ENCODE data around the gene TOX4. TPM values are rescaled to one million over a fixed set of nuclear protein-coding genes. Genes with fewer than 3 reads are reported as not detected.

Gene TOX4
- total and polyA plus RNA-seq, 9 of the 15 experiments (the other 6 are each of a cell fraction or from before 2014, with no cell fraction given), result 9.9 to 76.5 (median 41.0) TPM

DNA sequence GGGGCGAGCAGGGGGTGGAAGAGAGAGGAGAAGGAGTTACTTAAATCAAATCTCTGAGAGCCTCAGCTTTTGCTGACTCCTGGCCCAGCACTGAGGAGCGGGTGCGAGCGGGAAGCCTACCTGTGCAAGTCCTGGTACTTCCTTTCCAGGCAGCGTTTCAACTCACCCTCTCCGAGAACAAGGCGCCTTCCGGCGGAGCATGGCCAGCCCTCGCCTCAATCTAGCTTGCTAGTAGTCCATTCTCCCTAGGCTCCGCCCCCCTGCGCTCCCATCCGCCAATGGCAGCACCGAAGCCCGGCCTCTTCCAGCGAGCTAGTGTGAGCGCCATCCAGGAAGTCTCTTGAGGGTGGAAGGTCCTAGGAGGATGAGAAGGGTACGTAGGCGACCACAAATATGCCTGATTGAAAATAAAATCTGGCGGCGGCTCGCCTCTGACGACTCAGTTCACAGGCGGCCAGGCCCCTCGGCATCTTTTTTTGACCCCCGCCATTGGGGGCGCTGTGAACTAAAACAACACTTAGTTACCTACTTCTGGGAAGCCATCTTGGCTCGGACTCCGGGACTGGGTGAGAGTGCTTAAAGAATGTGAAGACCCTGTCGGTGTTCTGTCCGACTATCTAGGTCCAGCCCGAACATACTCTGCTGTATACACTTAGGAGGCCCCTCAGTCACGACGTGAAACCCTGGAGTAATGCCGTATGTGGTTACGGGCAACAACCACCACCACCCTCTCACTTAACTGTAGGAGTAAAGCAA, 20.9 kb upstream of the TOX4 start, which contains the start of gene CHD8 (continued):
- TF ChIP-seq CAMTA2 (CRISPR knock-in tag; conservative IDR thresholded peaks at IDR 0.05) (no peak), TAF7 (tag; IDR thresholded peaks at IDR 0.05) (peak; percentile 63), MEF2A (IDR thresholded peaks at IDR 0.05; ENCODE audit: control insufficient read depth, low read depth, low read length) (no peak), RAD51 (IDR thresholded peaks at IDR 0.05; ENCODE audit: borderline replicate concordance, low read depth) (no peak), ADNP (tag; IDR thresholded peaks at IDR 0.05) (no peak), TEAD2 (tag; IDR thresholded peaks at IDR 0.05) (no peak), SRSF1 (IDR thresholded peaks at IDR 0.05; ENCODE audit: low read depth, low read length) (no peak), ZFPM2 (CRISPR knock-in tag; IDR thresholded peaks at IDR 0.05) (no peak), NR4A1 (CRISPR knock-in tag; IDR thresholded peaks at IDR 0.05) (no peak), NR4A1 (tag; IDR thresholded peaks at IDR 0.05) (no peak), ZNF780A (CRISPR knock-in tag; IDR thresholded peaks at IDR 0.05) (no peak), SP2 (IDR thresholded peaks at IDR 0.05; ENCODE audit: extremely low read depth, low read depth, low read length, poor library complexity, severe bottlenecking) (peak; percentile 34), CTBP1 (IDR thresholded peaks at IDR 0.05; ENCODE audit: borderline replicate concordance) (peak; percentile 50; the same call in 1 of the 2 replicates), SRF (CRISPR knock-in tag; IDR thresholded peaks at IDR 0.05) (no peak; a peak in 1 of 4 replicates), NEUROD1 (IDR thresholded peaks at IDR 0.05; ENCODE audit: borderline replicate concordance, low read depth, low read length, partially characterized antibody) (peak; percentile 64), RBM17 (IDR thresholded peaks at IDR 0.05; ENCODE audit: borderline replicate concordance, low read depth, low read length) (no peak), CHD2 (IDR thresholded peaks at IDR 0.05; ENCODE audit: low read depth, low read length) (0 out of 2 replicates have a peak, but pooled peaks have one; percentile 36), GATAD2B (IDR thresholded peaks at IDR 0.05; ENCODE audit: borderline replicate concordance) (0 out of 2 replicates have a peak, but pooled peaks have one; percentile 60), SMAD1 (IDR thresholded peaks at IDR 0.05; ENCODE audit: low read depth, low read length, partially characterized antibody) (no peak), ZNF184 (CRISPR knock-in tag; IDR thresholded peaks at IDR 0.05) (no peak), SMARCC2 (IDR thresholded peaks at IDR 0.05; ENCODE audit: low read depth) (no peak), NFYB (IDR thresholded peaks at IDR 0.05; ENCODE audit: extremely low read depth, insufficient read length) (peak; percentile 41), TAF1 (IDR thresholded peaks at IDR 0.05; ENCODE audit: control insufficient read depth, extremely low read depth, insufficient read depth, low read length, severe bottlenecking) (peak; percentile 70), TCFL5 (CRISPR knock-in tag; conservative IDR thresholded peaks at IDR 0.05) (no peak)
- TF ChIP-seq, protein P1, sequence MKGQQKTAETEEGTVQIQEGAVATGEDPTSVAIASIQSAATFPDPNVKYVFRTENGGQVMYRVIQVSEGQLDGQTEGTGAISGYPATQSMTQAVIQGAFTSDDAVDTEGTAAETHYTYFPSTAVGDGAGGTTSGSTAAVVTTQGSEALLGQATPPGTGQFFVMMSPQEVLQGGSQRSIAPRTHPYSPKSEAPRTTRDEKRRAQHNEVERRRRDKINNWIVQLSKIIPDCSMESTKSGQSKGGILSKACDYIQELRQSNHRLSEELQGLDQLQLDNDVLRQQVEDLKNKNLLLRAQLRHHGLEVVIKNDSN (CRISPR knock-in tag; IDR thresholded peaks at IDR 0.05), result no peak
- TF ChIP-seq, protein P2, sequence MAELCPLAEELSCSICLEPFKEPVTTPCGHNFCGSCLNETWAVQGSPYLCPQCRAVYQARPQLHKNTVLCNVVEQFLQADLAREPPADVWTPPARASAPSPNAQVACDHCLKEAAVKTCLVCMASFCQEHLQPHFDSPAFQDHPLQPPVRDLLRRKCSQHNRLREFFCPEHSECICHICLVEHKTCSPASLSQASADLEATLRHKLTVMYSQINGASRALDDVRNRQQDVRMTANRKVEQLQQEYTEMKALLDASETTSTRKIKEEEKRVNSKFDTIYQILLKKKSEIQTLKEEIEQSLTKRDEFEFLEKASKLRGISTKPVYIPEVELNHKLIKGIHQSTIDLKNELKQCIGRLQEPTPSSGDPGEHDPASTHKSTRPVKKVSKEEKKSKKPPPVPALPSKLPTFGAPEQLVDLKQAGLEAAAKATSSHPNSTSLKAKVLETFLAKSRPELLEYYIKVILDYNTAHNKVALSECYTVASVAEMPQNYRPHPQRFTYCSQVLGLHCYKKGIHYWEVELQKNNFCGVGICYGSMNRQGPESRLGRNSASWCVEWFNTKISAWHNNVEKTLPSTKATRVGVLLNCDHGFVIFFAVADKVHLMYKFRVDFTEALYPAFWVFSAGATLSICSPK (IDR thresholded peaks at IDR 0.05; ENCODE audit: borderline replicate concordance), result no peak
